ENCODE measurements around the gene RABGAP1. TPM values are rescaled to one million over a fixed set of nuclear protein-coding genes. Genes with fewer than 3 reads are reported as not detected.

RABGAP1 gene
- total and polyA plus RNA-seq, 10 of the 15 experiments (the other 5 are each of a cell fraction or from before 2014, with no cell fraction given): 2.6 to 31.6 (median 12.5) TPM

- TF ChIP-seq, protein P1, sequence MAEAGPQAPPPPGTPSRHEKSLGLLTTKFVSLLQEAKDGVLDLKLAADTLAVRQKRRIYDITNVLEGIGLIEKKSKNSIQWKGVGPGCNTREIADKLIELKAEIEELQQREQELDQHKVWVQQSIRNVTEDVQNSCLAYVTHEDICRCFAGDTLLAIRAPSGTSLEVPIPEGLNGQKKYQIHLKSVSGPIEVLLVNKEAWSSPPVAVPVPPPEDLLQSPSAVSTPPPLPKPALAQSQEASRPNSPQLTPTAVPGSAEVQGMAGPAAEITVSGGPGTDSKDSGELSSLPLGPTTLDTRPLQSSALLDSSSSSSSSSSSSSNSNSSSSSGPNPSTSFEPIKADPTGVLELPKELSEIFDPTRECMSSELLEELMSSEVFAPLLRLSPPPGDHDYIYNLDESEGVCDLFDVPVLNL (IDR thresholded peaks at IDR 0.05; ENCODE audit: low read depth, low read length): no peak
- TF ChIP-seq EZH2 (IDR thresholded peaks at IDR 0.05; ENCODE audit: borderline replicate concordance, control insufficient read depth, low read depth, low read length) (no peak), CBX5 (IDR thresholded peaks at IDR 0.05; ENCODE audit: low read depth) (no peak)
Measured at GRCh38 chr9:123031963-123032362, 91.1 kb downstream of the RABGAP1 start (continued).

DNA sequence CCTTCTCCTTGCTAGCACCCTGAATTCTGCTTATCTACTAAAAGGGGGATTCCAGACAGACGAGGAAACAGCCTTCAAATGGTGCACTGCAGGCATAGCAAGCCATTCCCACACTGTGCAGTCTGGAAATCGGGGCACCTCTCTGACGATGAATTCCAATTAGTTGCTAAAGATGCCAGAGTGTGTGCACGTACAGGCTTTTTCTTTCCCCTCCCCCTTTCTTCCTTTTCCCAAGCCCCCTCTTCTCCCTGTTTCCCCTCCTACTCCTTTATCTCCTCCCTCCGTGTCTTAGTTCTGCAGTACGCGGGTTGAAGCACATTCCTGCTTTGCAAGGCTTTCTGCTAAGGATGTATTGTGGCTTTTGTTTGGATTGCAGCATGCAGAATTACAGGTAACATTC, 92.5 kb downstream of the RABGAP1 start, which contains the start of gene GPR21:
GPR21 (plus strand) TSS at position 316 of the 400 bp plus-strand sequence. CDS start 900 bp downstream, outside the sequence.
- H3K79me2 ChIP-seq (ENCODE audit: control insufficient read depth, insufficient read depth, low read length): no peaks in the 10 kb centered on the region

More for the DNA sequence above, 92.5 kb downstream of the RABGAP1 start, which contains the start of gene GPR21:
- POLR2A ChIA-PET: no interaction called here
- SMC1A ChIA-PET (ENCODE audit: uncharacterized antibody, unreplicated experiment): interaction anchor here (1.1 kb wide), 1 partner anchor 13 kb away, joined by 3 read pairs; no protein-coding TSS in a partner anchor
- BruUV-seq (replicated peaks): no TSS peak
- no peak within 1 kb of the TSS for H3K4me2 ChIP-seq (ENCODE audit: control insufficient read depth, insufficient read depth)
- H3K4me1 ChIP-seq (ENCODE audit: control insufficient read depth, insufficient read depth, low read length): no peaks in the 10 kb centered on the region
- H3K27me3 ChIP-seq (replicated peaks in 1 of 2; ENCODE audit: control insufficient read depth in 2 of 2, insufficient read depth in 2 of 2, low read length in 1 of 2): no peaks in the 10 kb centered on the region
- no peak for ATAC-seq
- intact Hi-C loops (cut with micrococcal nuclease; ENCODE audit: unreplicated experiment): no loop called here
- TF ChIP-seq FOXM1 (IDR thresholded peaks at IDR 0.05; ENCODE audit: low read depth, low read length) (no peak), ZNF217 (IDR thresholded peaks at IDR 0.05) (no peak), BRCA1 (IDR thresholded peaks at IDR 0.05; ENCODE audit: low read depth, low read length) (no peak), TCF3 (IDR thresholded peaks at IDR 0.05; ENCODE audit: borderline replicate concordance, insufficient read depth, low read depth, low read length) (no peak), MTA2 (IDR thresholded peaks at IDR 0.05; ENCODE audit: low read depth) (no peak), RUNX3 (IDR thresholded peaks at IDR 0.05; ENCODE audit: low read length) (no peak), ETV6 (conservative IDR thresholded peaks at IDR 0.05 in 1 of 2, IDR thresholded peaks at IDR 0.05 in 1 of 2; ENCODE audit: borderline replicate concordance in 1 of 2, low read depth in 1 of 2) (no peak), CHD4 (IDR thresholded peaks at IDR 0.05) (no peak), KDM1A (IDR thresholded peaks at IDR 0.05; ENCODE audit: borderline replicate concordance) (no peak), EP300 (IDR thresholded peaks at IDR 0.05; ENCODE audit: borderline replicate concordance in 1 of 2, control insufficient read depth in 1 of 2, low read depth in 2 of 2, low read length in 2 of 2) (no peak), HDAC6 (IDR thresholded peaks at IDR 0.05; ENCODE audit: unreplicated experiment) (no peak), SUZ12 (IDR thresholded peaks at IDR 0.05; ENCODE audit: unreplicated experiment) (no peak), TBL1XR1 (IDR thresholded peaks at IDR 0.05; ENCODE audit: low read depth, low read length) (no peak), SRF (IDR thresholded peaks at IDR 0.05; ENCODE audit: low read depth in 2 of 2, low read length in 2 of 2) (no peak), KAT2A (conservative IDR thresholded peaks at IDR 0.05; ENCODE audit: control insufficient read depth, low read depth, low read length) (no peak), ZNF384 (IDR thresholded peaks at IDR 0.05; ENCODE audit: borderline replicate concordance, low read depth, low read length) (no peak), RELA (IDR thresholded peaks at IDR 0.05; ENCODE audit: borderline replicate concordance, partially characterized antibody) (no peak)
- H2AFZ ChIP-seq (ENCODE audit: control insufficient read depth, low read depth, low read length): no peak within 1 kb of the TSS
- no peak within 1 kb of the TSS for H3K9ac ChIP-seq (ENCODE audit: control insufficient read depth, insufficient read depth, low read length)
- no peaks in the 10 kb centered on the region for H3K9me3 ChIP-seq (replicated peaks; ENCODE audit: control insufficient read depth, insufficient read depth, low read length)
- H3K36me3 ChIP-seq (ENCODE audit: control insufficient read depth in 2 of 2, insufficient read depth in 2 of 2, low read length in 1 of 2): peaks cover 0 to 3% of the 10 kb centered on the region in 2 experiments; a peak in 3 of 4 replicates
- no peak for DNase-seq (ENCODE audit: low read depth, low spot score)
- CTCF ChIA-PET: interaction anchor here (1.0 kb wide), 1 partner anchor 27 kb away, joined by 3 read pairs; no protein-coding TSS in a partner anchor
- no peak within 1 kb of the TSS for H3K4me3 ChIP-seq
- H4K20me1 ChIP-seq (ENCODE audit: control insufficient read depth, insufficient read depth): no peaks in the 10 kb centered on the region
- in situ Hi-C loops (cut with MboI): no loop called here
- 91% methylated on average over 7 of the region's 7 CpGs for WGBS (ENCODE audit: insufficient coverage, insufficient replicate concordance, low lambda C conversion rate, missing lambda C conversion rate)
- no peak within 1 kb of the TSS for H3K27ac ChIP-seq (ENCODE audit: control insufficient read depth, insufficient read depth)
- RAD21 ChIA-PET (ENCODE audit: unreplicated experiment): no interaction called here
- FAIRE-seq: no peak
